ENCODE measurements around the gene WNT5B. TPM values are rescaled to one million over a fixed set of nuclear protein-coding genes. Genes with fewer than 3 reads are reported as not detected.

WNT5B gene
- total and polyA plus RNA-seq, 8 donors: 0.72 to 2.8 (median 0.86) TPM

- WGBS, 2 donors: 89 to 91% methylated on average over 14 of the region's 14 CpGs
- no peaks in the 10 kb centered on the region for H3K9me3 ChIP-seq
- H3K4me1 ChIP-seq: peaks cover 0 to 5% (median 0%) of the 10 kb centered on the region in 3 donors
- no peak for ATAC-seq
- no peak for DNase-seq
- H3K36me3 ChIP-seq: no peaks in the 10 kb centered on the region
- TF ChIP-seq CTCF (IDR thresholded peaks at IDR 0.05): no peak
- H3K27ac ChIP-seq: no peak overlapping the region
- intact Hi-C loops (cut with DNase I): no loop called here
- no peak overlapping the region for H3K4me3 ChIP-seq
- no peaks in the 10 kb centered on the region for H3K27me3 ChIP-seq
- FAIRE-seq: no peak
Observed at GRCh38 chr12:1632702-1633101, 3.7 kb downstream of the WNT5B start.

DNA sequence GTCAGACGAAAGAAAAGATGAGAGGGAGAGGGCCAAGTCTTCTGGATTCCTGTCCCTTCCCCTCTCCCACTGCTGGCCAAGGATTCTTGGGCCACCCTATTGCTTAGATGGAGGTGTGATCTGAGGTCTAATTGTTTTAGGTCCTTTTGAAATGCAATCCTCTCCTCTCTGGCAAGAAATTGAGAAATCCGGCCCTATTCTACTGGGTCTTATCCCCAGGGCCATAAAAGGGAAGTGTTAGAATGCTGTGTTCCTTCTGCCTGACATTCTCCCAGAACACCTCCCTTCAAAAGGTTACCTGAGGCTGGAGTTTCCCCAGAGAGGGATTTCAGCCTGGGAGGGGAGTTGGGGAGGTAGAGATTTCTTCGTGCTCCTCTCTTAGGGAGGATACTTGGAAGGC is 4.4 kb downstream of the WNT5B start:
- Histone ChIP-seq H3K9me3 (no peaks in the 10 kb centered on the region), H3K27me3 (no peaks in the 10 kb centered on the region), H3K4me3 (no peak overlapping the region), H3K36me3 (no peaks in the 10 kb centered on the region), H3K27ac (no peak overlapping the region), H3K4me1 (peaks cover 0 to 5% (median 0%) of the 10 kb centered on the region in 3 donors)
- intact Hi-C loops (cut with DNase I): no loop called here
- no peak for FAIRE-seq
- 81% methylated on average over 3 of the region's 3 CpGs for WGBS, 2 donors
- no peak for DNase-seq
- no peak for ATAC-seq
- TF ChIP-seq CTCF (IDR thresholded peaks at IDR 0.05): no peak

GRCh38 chr12:1634149-1634548 is 5.1 kb downstream of the WNT5B start:
- H3K4me3 ChIP-seq: no peak overlapping the region
- no peaks in the 10 kb centered on the region for H3K36me3 ChIP-seq
- H3K27ac ChIP-seq: no peak overlapping the region
- H3K9me3 ChIP-seq: no peaks in the 10 kb centered on the region
- WGBS, 2 donors: 42 to 43% methylated on average over 7 of the region's 7 CpGs
- FAIRE-seq (no peak), ATAC-seq (no peak), DNase-seq (no peak)
- intact Hi-C loops (cut with DNase I): no loop called here
- H3K4me1 ChIP-seq: peaks cover 0 to 5% (median 0%) of the 10 kb centered on the region in 3 donors
- no peaks in the 10 kb centered on the region for H3K27me3 ChIP-seq
- TF ChIP-seq CTCF (IDR thresholded peaks at IDR 0.05): no peak

DNA sequence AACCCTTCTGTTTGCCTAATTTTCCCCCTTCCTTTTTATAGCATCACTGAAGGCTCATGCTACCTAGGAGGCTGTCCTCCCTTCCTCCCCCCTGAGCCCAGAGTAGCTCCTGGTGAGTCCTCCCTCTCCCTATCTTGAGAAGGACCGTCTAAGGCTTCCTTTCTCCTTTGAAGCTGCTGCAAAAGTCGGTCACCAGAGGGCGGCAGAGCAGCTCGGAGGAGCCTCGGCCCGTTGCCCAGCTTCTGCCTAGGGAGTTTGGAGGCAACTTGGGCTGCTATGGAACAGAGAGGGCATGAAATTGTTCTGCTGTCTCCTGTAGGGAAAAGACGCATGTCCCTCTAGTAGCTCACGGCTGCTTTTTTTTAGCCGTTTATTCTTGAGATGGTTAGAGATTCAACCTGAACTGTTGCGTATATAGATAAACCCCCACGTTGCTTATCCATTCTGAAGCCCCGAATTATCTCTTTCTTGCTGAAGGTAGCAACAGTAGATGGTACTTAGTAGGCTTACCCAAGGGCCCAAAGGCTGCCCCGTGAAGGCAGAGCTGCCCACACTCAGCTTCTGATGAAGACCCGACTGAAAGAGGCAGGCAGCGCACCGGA is 5.7 kb downstream of the WNT5B start:
- H3K9me3 ChIP-seq: no peaks in the 10 kb centered on the region
- TF ChIP-seq CTCF (IDR thresholded peaks at IDR 0.05): peak; percentile 34 to 76 (median 60)
- DNase-seq (peak; percentile 63 to 91 (median 84)), ATAC-seq (peak; percentile 60 to 87 (median 80)), FAIRE-seq (no peak)
- peaks cover 0 to 5% (median 0%) of the 10 kb centered on the region in 3 donors for H3K4me1 ChIP-seq
- WGBS, 2 donors: 33 to 35% methylated on average over 16 of the region's 16 CpGs
- H3K36me3 ChIP-seq: no peaks in the 10 kb centered on the region
- no peak overlapping the region for H3K27ac ChIP-seq
- no peaks in the 10 kb centered on the region for H3K27me3 ChIP-seq
- intact Hi-C loops (cut with DNase I): no loop called here
- no peak overlapping the region for H3K4me3 ChIP-seq

- TF ChIP-seq CTCF (IDR thresholded peaks at IDR 0.05): no peak
- Histone ChIP-seq H3K27ac (no peak overlapping the region), H3K4me3 (no peak overlapping the region), H3K36me3 (no peaks in the 10 kb centered on the region), H3K27me3 (no peaks in the 10 kb centered on the region), H3K4me1 (peaks cover 0 to 5% (median 0%) of the 10 kb centered on the region in 3 donors), H3K9me3 (no peaks in the 10 kb centered on the region)
- FAIRE-seq: no peak
- DNase-seq: no peak
- intact Hi-C loops (cut with DNase I): no loop called here
- no peak for ATAC-seq
- WGBS, 2 donors: 82 to 85% methylated on average over 11 of the region's 11 CpGs
Observed at GRCh38 chr12:1635301-1636095, 6.5 kb downstream of the WNT5B start.
